EL (cell line): Measurements from ENCODE around the gene COX15.
A peak's percentile ranks its signal among the peaks of the same experiment; 100 is the strongest.
"Not testable (repeated sequence)": the region's sequence is repeated elsewhere in the genome, so short reads cannot be mapped to it uniquely, and the experiment has no call there.

ENCODE experiments used
- DNase-seq: peaks from one replicate; pipeline ENCODE4 v3.0.0-alpha.2; 2016

Gene COX15

DNA sequence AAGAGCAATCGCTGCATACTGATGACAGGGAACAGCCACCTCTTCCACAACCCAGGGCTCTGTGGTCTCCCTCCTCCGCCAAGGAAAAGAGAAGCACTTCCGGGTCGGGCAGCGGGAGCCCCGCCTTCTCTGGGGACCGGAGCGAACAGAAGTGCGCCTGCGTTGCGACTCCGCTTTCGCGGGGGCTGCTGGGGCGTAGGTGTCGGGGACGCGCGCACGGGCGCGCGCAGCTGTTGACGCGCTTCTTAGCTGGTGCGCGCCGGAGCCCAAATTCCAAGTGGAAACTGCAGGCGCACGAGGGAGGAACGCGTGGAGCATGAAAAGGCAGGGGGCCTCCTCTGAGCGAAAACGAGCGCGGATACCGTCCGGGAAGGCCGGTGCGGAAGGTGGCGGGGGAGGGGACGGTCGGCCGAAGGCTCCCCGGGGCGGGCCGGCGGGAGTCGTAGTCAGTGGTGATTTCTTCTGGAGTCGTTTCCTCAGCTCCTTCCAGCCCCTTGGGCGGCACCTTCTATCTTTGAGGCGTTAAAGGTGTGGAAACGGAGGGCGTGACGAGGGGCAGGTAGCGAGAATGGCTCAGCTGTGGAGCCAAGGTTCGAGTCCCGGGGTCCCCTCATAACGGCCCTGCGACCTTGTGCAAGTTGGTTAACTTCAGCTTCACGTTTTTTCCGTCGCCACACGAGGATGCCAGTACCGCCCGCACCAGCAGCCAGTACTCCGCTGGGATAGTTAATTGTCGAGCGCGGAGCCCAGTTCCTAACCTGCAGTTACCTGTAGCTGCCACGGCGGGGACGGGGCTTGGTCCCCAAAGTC, at the start of gene COX15, which contains the start of gene CUTC:
COX15 (minus strand) TSS at position 95 of the 810 bp plus-strand sequence; CDS start at position 17, 78 bp downstream.
CUTC (plus strand) TSS at position 202 of the 810 bp plus-strand sequence; CDS start at position 317, 115 bp downstream.
- peak; percentile 97 for DNase-seq

DNA sequence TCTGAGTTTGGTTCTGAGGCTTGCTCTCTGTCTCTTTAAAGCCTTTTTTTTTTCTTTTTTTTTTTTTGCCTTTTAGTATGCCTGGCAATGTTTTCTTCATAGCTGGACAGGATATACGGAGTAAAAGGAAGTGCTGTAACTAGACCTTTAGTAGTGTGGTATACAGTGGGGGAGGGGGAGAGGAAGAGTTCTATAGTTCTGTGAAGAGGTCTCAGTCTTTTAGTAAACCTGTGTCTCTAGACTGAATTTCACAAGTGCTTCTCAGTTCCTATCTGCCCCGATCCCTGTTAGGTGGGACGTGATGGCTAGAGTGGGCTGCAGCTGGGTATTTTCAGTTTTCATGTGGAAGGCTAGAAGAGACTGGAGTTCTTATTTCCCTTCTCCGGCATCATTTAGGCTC, 47.4 kb upstream of the COX15 start:
- DNase-seq, result peak; percentile 81

DNA sequence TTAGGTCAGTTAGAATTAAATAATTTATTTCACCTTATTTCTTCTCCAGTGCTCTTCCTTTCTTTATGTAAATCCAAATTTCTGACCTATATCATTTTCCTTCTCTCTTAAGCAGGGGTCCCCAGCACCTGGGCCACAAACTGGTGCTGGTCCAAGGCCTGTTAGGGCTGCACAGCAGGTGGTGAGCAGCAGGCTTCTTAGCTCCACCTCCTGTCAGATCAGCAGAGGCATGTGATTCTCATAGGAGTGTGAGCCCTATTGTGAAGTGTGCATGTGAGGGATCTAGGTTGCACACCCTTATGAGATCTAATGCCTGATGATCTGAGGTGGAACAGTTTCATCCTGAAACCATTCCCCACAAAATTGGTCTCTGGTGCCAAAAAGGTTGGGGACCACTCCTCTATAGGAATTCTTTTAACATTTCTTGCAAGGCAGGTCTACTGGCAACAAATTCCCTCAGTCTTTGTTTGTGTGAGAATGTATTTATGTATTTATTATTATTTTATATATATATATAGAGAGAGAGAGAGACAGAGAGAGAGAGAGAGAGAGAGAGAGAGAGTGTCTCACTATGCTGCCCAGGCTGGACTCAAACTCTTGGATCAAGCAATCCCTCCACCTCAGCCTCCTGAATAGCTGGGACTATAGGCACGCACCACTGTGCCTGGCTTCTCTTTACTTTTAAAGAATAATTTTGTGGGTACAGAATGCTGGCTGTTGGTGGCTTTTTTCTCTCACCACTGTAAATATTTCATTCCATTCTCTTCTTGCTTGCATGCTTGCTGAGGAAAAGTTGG, 46.2 kb upstream of the COX15 start:
- peak; percentile 24 for DNase-seq

DNA sequence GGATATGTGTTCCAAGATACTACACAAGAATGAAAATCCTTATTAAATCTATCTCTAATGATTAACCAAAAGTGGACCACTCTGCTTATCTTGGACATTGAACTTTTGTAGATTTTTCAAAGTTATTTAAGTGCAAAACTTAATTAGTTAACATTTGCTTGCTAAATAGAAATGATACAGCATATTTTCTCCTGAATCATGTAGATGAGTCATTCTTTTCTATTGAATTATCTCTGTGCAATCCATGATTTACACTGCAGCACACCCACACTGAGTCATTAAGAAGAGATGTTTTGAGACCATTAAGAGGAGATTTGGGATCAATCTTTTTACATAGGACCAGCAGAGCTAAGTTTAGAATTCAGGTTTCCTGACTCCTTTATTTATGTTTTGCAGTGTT, 43.9 kb upstream of the COX15 start:
- peak; percentile 86 for DNase-seq

DNA sequence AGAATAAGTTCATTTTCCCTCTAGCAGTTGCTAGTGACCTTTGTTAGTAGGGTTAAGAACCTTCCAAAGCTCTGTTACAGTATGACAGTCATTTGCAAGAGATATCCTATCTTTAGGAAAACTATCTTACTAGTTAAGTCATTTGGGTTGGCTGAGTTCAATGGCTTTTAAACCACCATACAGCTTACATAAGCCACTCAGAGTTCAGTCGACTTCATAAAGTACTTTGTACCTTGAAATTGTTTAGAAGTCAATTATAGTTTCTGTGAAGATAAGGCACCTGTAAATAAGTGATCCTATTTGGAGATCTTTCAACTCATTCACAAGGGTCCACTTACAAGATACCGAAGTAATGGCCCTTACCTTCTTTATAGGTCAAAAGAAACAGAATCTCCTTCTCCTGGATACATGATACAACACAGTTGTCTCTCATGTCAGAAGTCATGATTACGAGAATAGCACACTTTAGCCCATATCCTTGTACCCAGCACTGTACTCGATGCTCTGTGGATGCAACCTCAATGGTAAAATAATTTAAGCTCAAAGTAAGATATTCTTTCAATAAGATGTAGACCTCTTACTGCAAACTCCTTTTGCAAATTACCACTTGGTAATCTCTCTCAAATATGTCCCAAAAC, 38.6 kb upstream of the COX15 start:
- no peak for DNase-seq

DNA sequence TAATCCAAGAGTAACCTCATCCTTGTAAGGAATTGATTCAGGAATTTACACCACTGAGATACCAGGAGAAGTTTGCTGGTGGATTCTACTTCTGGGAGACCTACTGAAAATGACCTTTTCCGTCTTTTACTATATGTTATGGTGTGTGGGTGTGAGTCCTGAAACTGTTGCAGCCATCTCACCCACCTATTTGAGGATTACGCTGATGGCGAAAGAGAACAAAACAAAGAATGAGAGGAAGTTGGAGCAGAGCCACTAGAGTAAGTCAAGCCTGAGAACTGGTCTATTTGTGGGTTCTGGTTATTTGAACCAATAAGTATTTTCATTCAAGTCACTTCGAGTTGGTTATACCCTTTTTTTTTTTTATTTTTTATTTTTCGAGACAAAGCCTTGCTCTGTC, 37.8 kb upstream of the COX15 start:
- no peak for DNase-seq

DNA sequence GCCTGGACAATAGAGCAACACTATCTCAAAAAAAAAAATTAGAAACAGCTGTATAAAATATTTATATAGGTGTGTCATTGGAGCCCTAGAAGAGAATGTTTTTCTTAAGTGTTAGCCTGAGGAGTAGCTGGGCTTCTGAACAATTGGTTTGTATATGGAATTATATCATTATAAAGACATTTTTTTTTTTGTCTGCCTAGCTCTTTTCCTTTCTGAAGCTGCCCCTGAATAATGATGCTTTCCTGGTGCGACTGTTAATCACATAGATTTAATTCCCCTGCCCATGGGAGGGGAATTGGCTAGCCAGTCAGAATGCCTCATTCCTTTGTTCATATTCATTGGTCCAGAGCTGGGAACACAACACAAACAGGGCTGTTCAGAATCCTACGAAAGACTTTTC, 36.6 kb upstream of the COX15 start:
- DNase-seq, result peak; percentile 14

DNA sequence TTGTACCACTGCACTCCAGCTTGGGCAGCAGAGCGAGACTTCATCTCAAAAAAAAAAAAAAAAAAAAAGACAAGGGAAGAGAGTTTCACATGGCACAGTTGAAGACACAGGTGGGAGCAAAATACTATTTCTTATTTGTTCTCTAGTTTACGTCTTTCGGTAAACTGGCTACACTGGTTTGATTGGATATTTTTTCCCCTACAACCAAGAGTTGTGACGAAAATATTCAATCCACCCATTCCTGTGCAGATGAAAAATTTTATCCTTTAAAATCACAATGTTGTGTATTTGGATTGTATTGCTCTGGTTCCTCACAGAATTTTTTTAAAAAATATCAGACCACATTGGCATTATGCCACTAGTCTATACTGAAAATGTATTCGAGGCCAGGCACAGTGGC, 36.0 kb upstream of the COX15 start:
- DNase-seq, result no peak

DNA sequence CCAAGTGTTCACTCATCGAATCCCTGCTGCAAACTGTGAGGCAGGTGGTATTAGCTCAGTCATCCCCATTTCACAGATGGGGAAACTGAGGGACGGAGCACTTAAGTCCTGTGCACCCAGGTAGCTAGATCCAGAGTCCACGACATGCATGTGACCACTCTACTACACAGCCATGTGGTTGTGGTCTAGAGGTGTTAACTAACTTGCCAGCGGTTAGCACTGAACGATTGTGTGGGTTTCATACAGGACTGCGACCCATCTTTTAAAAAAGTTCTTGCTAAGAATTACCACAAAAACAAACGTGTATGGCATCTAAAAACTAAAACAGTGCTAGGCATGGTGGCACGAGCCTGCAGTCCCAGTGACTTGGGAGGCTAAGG, 34.4 kb upstream of the COX15 start:
- DNase-seq, result no peak

DNA sequence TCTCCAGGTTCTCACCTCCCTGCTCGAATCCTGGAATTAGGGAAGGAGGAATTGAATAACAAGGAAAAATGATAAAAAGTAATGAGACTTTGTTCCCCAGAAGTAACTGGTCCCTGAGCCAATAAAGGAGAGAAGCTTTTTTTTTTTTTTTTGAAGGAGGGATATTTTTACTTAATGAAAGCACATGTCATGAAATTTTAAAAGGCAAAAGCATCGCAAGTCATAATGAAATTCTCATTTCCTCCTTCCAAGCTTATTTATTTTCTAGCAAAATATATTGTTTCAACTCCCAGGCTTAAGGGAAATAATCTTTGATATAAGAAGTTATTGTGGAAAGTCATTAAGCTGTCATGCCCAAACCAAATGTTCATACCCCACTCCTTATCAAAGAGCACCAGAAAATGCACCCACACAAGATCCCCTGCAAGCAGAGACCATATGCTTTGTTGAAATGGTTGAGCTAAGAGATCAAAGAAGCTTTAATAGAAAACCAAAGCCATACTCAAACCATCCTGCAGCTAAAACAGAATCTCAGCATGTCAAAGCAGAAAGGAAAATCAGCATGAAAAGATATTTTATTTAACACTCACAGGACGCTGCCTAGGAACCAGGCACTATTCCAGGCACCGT, 33.9 kb upstream of the COX15 start:
- no peak for DNase-seq

DNA sequence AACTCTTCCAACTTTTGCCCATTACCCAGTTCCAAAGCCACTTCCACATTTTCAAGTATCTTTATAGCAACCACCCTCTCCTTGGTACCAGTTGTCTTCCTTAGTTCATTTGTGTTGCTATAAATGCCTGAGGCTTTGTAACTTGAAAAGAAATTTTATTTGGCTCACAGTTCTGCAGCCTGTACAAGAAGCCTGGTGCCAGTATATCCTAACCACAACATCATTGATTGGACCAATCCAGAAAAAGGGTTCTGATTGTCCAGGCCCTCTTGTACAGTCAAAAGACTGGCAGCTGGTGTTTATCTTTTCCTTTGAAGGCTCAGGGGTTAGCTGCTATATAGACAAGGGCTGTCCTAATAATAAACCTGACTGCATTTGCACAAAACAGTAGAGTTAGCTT, 29.4 kb upstream of the COX15 start:
- no peak for DNase-seq

DNA sequence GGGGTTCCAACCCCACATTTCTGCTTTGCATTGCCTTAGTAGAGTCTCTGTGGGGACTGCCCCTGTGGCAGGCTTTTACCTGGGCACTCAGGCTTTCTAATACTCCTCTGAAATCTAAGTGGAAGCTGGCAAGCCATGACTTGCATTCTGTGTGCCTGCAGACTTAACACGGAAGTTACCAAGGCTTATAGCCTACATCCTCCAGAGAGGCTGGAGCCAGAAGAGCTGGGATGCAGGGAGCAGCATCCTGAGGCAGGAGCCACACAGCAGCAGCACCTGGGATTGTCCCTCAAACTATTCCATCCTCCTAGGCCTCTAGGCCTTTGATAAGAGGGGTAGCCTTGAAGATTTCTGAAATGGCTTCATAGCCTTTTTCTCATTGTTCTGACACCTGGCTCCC, 28.4 kb upstream of the COX15 start:
- DNase-seq, result no peak

DNA sequence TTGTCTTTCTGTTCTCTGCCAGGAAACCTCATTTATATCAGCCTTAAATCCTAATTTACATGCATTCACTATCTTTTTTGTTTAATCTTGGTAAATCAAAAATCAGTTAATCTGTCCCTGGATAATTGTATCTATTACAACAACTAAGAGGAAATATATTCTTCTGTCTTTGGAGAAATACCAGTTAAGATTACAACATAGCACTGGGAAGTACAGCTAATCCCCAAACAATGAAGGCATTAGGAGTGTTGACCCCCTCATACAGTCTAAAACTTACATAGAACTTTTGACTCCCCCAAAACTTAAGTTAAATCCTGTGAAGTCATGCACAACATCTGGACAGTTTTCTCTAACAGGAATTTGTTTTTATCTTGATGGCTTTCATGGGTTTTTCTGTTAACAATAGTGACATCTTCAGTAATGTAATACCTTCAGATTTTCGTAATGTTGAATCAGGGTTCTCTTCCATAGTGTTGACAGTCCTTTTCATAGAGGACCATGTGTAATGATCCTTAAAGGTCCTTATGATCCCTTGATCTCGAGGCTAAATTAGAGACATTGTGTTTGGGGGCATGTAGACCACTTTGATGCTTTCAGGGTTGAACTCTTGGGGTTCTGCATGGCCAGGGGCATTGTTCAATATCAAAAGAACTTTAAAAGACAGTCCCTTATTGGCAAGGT, 26.4 kb upstream of the COX15 start:
- DNase-seq, result no peak

DNA sequence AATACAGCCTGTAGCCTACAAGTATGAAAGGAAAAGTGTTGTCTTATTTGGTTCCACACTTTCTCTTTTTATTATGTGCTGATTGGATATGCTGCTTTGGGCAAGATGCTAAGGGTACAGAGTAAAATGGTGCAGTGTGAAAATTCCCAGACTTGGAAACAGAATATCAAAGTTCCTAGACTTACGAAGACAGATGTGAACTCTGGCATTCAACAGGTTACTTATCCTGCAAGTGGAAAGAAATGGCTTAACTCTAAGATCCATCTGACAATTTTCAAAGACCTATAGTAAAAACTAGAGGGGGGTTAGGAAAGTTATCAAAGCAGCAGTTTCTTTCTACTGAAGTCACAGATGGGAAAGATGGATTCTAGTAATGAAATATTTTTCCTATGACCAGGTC, 24.2 kb upstream of the COX15 start:
- DNase-seq, result no peak

DNA sequence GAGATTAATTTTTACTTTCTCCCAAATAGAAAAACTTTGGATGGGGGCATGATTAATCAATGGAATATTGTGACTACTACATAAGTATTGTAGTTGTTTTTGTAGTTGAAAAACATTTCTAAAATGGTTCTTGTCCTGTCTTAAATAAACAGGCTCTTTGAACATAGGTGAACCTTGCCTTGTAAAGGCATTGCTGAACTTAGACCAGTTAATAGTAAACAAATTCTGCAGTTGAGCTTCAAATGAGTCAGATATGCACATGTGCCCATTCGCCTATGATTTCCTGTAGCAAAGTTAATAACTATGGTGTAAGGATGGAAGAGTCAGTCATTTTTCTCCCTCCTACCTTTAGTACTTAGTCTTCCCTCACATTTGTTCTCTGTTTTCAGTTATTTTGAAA, 22.7 kb upstream of the COX15 start:
- DNase-seq, result no peak

DNA sequence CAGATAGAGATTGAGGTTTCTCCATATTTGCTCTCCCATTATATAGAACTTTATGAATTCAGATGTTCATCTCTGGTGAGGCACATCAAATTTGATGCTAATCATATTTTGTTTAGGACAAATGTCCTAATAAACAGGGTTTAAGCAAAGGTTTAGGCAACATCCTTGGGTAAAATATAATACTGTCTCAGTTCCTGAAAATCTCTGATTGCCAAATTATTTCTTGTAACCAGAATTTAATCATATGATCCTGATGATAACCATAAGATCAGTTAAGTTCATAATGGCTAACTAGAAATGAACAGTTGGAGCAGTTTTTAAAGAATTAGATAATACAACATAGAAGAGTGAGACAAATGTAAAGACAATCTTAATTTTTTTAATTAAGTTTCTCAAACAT, 18.7 kb upstream of the COX15 start:
- no peak for DNase-seq

DNA sequence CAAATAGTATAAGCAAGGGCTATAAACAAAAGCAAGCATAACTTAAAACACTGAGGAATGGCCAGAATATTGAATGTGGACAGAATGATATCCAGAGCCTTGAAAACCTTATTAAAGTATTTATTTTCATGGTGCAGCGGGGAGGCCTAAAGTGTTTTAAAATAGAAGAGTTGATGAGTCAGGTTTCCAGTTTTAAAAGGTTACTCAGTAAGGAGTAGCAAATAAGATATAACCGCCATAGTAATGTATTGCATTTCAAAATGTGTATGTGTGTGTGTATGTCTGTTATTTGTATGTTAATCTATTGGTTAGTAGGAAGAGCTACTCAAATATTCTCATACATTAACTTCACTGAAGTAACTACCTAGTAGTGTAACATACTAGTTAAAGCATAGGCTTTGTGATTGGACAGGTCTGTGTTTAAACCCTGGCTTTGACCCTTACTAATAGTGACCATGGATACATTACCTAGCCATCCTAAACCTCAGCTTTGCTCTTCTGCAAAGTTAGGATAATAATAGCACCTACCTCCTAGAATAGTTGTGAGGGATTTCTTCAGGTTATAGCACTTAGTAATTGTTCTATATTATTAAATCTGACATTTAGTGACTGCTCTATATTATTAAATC, 17.0 kb upstream of the COX15 start:
- DNase-seq, result no peak

DNA sequence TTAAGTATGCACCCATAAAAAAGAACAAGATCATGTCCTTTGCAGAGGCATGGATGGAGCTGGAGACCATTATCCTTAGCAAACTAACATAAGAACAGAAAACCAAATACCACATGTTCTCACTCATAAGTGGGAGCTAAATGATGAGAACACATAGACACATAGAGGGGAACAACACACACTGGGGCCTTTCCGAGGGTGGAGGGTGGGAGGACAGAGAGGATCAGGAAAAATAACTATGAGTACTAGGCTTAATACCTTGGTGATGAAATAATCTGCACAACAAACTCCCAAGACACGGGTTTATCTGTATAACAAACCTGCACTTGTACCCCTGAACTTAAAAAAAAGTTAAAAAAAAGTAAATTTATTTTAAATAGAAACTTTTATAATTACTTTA, 14.2 kb upstream of the COX15 start:
- not testable (repeated sequence) for DNase-seq

DNA sequence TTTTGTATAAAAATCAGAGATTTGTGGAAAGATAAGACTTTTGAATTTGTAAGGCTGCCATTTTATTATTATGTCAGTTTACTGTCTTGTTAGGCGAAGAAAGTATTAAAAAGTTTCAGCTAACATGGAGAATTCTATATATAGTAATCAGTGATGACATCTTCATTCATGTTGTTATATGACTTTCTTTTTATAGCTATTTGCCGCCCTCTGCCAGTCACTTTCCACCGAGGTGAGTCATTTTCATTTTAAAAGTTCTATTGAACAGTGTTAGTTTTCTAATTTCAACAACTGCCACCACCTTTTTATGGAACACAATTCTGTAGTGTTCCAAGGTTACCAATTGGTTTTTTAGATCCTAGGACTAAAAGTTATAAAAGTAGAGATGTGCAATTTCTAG, 11.9 kb upstream of the COX15 start:
- peak; percentile 5 for DNase-seq

DNA sequence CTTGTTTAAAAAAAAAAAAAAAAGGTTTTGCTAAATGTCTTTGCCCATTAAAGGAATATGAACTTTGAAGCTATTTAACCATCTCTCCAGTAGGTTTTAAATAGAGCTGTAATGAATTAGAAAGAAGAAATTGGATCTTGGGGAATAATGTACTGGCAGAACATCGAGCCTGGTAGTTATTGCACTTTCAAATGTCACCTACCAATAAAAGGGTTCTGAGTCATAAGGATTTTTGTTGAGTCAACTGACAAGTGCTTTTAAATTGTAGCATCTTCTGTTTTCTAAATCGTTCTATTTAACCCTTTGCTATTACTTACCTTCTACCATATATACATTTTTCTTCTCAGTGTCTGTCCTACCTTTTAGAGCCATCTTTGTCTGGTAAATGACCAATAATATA, 10.8 kb upstream of the COX15 start:
- DNase-seq, result peak; percentile 51

DNA sequence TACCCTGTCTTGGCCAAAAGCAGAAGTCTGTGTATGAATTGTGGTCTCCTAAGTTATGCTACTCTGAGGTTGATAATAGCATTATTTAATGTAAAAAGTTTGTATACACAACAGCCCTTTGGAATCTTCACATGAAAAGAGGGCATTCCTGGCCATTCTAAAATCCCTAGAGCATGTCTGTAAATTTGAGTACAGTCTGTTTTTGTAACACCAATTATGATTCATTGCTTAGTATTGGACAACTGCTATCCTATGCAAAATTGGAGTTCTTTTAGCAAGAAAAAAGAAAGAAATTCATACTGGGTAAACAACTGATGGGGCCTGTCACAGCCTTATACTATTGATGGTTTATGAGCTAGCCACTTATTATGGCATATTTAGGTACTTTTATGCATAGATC, 10.3 kb upstream of the COX15 start:
- DNase-seq, result peak; percentile 56

DNA sequence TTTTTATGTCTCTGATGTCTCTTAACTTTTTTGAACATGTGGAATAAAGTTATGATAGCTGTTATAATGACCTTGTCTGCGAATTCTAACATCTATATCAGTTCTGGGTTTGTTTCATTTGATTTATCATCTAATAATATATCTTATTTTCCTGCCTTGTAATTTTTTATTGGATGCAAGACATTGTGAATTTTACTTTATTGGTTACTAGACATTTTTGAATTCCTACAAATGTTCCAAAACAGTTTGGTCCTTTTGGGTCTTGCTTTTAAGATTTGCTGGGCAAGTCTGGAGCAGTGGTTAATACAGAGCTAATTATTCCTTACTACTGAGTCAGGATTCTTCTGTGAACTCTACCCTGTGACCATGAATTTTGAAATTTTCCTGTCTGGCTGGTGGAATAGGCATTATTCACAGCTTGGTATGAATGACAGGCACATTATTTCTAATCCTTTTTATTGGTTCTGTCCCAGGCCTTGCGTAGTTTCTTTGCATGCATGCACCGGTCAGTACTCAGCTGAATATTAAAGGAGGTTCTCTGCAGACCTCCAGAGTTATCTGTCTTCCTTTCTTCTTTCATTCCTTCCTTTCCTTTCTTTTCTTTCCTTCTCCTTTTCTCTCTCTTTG, 9.1 kb upstream of the COX15 start:
- DNase-seq, result no peak
